Ishikawa (cell line): ENCODE data around the gene AFAP1L1.

Experiments used
- CEBPB ChIP-seq: IDR thresholded peaks from 2 replicates; pipeline ENCODE4 v1.6.1; 2012
- CREB1 ChIP-seq: IDR thresholded peaks from 2 replicates; pipeline ENCODE4 v1.6.1; 2012; ENCODE audit warnings: low read depth
- EGR1 ChIP-seq: IDR thresholded peaks from 2 replicates; pipeline ENCODE4 v1.6.1; 2012
- EP300 ChIP-seq: IDR thresholded peaks from 2 replicates; pipeline ENCODE4 v1.6.1; 2012; ENCODE audit warnings: borderline replicate concordance
- FOXM1 ChIP-seq: IDR thresholded peaks from 2 replicates; pipeline ENCODE4 v1.6.1; 2012; ENCODE audit warnings: low read depth, borderline replicate concordance
- NFIC ChIP-seq: IDR thresholded peaks from 2 replicates; pipeline ENCODE4 v1.6.1; 2012
- RAD21 ChIP-seq: IDR thresholded peaks from 2 replicates; pipeline ENCODE4 v1.6.1; 2012; ENCODE audit warnings: low read depth
- TAF1 ChIP-seq: IDR thresholded peaks from 2 replicates; pipeline ENCODE4 v1.6.1; 2012; ENCODE audit warnings: low read depth, mild to moderate bottlenecking
- TCF12 ChIP-seq: IDR thresholded peaks from 2 replicates; pipeline ENCODE4 v1.6.1; 2012; ENCODE audit warnings: low read depth
- TEAD4 ChIP-seq: IDR thresholded peaks from 2 replicates; pipeline ENCODE4 v1.6.1; 2012
- YY1 ChIP-seq: IDR thresholded peaks from 2 replicates; pipeline ENCODE4 v1.6.1; 2012; ENCODE audit warnings: low read depth
- ZBTB7A ChIP-seq: IDR thresholded peaks from 2 replicates; pipeline ENCODE4 v1.6.1; 2012; ENCODE audit warnings: low read depth
- TF ChIP-seq, protein P1 (sequence below): IDR thresholded peaks from 2 replicates; pipeline ENCODE4 v1.6.1; 2012
- TF ChIP-seq, protein P2 (sequence below): IDR thresholded peaks from 2 replicates; pipeline ENCODE4 v1.6.1; 2012
- TF ChIP-seq, protein P3 (sequence below): IDR thresholded peaks from 2 replicates; pipeline ENCODE4 v1.6.1; 2012; ENCODE audit warnings: low read depth, mild to moderate bottlenecking

Gene AFAP1L1

DNA sequence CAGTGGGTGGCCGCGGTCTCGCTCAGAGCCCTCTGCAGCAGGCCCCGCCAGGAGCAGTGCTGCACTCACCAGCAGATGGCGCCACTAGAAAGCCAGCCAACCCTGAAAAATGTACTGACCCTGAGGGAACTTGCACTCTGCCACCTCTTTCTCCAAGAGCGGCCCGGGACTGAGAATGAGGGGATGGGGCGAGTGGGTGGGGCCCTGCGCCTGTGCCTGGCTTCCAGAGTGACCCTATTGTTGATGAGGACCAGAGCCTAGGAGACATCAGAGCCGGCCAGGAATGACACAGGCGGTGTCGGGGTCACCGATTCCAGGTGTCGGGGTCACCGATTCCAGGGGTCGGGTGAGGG is 110.3 kb downstream of the AFAP1L1 start:
- TF ChIP-seq ZBTB7A (peak; percentile 54; the same call in 1 of the 2 replicates), TAF1 (no peak), RAD21 (peak; percentile 87)

DNA sequence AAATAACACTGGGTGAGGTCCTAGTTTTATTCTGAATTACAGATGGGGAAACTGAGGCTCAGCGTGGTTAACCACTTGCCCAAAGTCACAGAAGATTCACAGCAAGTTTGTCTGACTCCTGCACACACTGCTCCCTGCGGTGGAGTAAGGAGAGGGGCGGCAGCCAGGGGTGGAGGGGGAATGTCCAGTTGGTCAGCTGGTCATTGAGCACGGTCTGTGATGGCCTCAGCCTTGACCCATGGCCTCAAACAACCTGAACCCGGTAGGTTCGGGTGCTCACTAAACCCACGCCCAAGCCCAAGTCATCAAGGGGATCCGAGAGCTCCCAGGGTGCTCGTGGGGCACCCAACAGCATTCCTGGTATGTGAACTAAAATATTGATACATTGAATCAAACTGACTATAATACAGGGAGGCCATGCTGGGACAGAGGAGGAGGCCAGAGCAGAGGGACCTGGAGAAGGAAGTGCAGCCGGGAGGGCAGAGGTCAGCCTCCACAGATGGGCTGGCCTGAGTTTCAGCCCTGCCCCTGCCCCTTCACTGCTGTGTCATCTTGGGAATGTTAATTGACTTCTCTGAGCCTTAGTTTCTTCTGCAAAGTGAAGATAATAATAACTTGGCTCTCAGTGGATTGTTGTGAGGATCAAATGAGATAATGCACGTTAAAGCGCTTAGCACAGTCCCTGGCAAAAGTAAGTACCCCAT is 111.0 kb downstream of the AFAP1L1 start:
- no peak for TF ChIP-seq TEAD4

DNA sequence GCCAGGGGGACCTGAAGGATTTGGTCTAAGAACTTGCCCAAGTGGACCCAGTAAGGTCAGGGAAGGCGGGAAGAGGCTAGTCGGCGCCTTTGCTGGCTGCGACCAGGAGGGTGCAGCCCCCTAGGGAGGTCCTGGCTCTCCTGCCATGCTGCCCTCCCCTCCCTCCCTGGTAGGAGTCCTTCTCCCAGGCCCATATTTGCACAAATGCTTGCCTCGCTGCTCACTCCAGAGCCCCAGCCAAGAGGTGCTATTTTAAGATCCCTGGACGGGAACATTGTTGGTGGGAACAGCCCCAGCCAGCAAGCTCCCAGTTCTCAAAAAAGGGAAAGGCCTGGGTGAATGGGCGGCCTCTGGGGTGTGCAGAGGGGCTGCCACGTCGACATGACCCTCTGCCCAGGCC is 111.7 kb downstream of the AFAP1L1 start:
- no peak for TF ChIP-seq TEAD4
- TF ChIP-seq CEBPB, result no peak
- TF ChIP-seq, protein P1, sequence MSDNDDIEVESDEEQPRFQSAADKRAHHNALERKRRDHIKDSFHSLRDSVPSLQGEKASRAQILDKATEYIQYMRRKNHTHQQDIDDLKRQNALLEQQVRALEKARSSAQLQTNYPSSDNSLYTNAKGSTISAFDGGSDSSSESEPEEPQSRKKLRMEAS, result no peak
- TF ChIP-seq EGR1, result no peak
- no peak for TF ChIP-seq NFIC

DNA sequence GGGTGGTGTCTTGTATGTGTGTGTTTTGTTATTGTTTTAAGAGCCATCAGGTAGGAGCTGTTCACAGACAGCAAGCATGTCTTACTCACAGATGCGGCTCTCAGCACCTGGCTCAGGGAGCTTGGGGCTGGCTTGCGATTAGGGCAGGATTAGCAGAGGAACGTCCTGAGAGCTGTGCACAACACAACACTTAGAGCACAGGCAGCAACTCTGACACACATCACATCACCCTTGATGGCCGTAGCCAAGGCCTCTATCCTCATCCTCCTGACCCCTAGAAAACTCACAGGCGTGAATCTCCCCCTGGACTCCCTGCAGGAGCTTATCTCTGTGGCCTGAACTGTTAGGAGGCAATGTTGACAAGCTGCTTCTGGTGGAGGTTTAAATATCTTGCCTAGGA is 114.5 kb downstream of the AFAP1L1 start:
- no peak for TF ChIP-seq CREB1
- no peak for TF ChIP-seq TAF1
- TF ChIP-seq FOXM1, result no peak
- TF ChIP-seq EP300, result no peak
- no peak for TF ChIP-seq NFIC
- no peak for TF ChIP-seq YY1
- no peak for TF ChIP-seq CEBPB
- no peak for TF ChIP-seq ZBTB7A
- TF ChIP-seq, protein P1, result no peak

DNA sequence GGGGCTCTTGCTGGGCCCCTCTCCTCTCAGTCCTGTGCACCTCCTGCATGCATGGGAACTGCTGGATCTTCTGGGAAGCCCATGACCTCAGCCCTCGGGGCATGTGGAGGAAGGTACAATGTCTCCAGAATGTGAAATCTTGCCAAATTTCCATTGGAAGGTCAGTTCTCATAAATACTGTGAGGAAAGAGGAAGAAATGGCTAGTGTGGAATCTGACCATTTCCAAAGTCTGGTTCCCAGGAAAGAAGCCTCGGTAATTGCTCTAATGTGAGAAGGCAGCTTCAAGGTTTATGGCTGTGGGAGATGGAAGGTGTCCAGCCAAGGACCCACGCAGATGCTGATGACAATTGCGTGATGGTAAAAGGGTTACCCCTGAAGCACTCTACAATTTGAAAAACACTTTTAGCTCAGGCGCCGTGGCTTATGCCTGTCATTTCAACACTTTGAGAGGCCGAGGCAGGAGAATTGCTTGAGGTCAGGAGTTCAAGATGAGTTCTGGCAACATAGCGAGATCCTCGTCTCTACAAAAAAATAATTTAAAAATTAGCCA is 115.5 kb downstream of the AFAP1L1 start:
- TF ChIP-seq TAF1 (no peak), NFIC (no peak), FOXM1 (no peak), CEBPB (no peak), YY1 (no peak), EP300 (no peak)
- TF ChIP-seq, protein P2, sequence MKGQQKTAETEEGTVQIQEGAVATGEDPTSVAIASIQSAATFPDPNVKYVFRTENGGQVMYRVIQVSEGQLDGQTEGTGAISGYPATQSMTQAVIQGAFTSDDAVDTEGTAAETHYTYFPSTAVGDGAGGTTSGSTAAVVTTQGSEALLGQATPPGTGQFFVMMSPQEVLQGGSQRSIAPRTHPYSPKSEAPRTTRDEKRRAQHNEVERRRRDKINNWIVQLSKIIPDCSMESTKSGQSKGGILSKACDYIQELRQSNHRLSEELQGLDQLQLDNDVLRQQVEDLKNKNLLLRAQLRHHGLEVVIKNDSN, result no peak
- TF ChIP-seq, protein P1, result no peak

DNA sequence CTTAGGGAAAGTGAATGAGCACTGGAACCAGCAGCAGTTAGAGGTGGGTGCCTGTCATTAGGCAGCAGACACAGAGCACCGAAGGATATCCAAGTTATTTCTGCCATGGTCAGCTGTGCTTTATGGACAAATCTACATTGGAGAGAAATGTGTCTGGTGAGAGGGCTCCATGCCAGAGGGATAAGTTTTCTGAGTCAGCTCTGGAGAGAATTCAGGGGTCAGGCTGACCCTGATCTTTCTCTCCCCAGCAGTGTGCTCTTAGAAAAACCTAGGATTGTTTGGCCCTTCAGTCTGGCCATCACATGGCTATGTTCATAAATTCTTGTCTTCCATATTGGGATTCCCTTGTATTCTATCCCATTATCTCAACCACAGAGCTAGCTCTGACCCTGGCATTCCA is 116.3 kb downstream of the AFAP1L1 start:
- no peak for TF ChIP-seq RAD21
- TF ChIP-seq TAF1, result no peak
- TF ChIP-seq, protein P3, sequence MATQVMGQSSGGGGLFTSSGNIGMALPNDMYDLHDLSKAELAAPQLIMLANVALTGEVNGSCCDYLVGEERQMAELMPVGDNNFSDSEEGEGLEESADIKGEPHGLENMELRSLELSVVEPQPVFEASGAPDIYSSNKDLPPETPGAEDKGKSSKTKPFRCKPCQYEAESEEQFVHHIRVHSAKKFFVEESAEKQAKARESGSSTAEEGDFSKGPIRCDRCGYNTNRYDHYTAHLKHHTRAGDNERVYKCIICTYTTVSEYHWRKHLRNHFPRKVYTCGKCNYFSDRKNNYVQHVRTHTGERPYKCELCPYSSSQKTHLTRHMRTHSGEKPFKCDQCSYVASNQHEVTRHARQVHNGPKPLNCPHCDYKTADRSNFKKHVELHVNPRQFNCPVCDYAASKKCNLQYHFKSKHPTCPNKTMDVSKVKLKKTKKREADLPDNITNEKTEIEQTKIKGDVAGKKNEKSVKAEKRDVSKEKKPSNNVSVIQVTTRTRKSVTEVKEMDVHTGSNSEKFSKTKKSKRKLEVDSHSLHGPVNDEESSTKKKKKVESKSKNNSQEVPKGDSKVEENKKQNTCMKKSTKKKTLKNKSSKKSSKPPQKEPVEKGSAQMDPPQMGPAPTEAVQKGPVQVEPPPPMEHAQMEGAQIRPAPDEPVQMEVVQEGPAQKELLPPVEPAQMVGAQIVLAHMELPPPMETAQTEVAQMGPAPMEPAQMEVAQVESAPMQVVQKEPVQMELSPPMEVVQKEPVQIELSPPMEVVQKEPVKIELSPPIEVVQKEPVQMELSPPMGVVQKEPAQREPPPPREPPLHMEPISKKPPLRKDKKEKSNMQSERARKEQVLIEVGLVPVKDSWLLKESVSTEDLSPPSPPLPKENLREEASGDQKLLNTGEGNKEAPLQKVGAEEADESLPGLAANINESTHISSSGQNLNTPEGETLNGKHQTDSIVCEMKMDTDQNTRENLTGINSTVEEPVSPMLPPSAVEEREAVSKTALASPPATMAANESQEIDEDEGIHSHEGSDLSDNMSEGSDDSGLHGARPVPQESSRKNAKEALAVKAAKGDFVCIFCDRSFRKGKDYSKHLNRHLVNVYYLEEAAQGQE, result no peak
- TF ChIP-seq EP300, result no peak

DNA sequence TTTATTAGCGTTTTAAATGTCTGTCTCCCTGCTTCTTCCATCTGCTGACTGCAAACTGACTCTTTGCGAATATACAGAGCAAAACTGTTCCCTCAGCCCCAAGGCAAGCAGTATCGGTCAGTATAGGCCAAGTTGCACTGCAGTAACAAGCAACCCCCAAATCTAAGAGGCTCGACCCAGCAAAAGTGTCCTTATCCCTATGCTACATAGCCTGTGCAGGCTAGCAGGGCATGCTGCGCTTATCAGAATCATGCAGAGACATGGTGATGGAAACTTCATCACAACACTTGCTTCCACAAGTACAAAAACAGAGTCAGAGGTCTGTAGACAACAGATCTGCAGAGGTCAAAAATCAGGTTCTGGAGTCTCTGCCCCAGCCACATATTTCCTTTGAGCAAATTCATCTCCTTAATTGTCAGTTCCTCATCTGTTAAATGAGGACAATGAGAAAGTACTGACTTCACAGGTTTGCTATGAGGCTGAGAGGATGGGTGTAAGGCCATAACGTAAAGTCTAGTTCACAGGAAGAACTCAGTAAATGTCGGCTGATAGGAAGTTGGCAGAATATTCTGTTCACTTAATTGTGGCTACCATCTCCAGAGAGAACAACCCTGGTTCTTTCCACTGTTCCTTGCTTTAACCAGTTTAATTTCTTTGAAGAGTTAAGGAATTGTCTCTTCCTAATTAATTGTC is 117.0 kb downstream of the AFAP1L1 start:
- TF ChIP-seq, protein P2, result no peak
- TF ChIP-seq NFIC, result no peak
- no peak for TF ChIP-seq CREB1
- no peak for TF ChIP-seq TCF12
- TF ChIP-seq, protein P3, result no peak
- no peak for TF ChIP-seq RAD21
- TF ChIP-seq TAF1, result no peak
- TF ChIP-seq EGR1, result no peak
- TF ChIP-seq EP300, result no peak
